A673 (cell line): ENCODE data around the gene LRRC15.

ENCODE experiments used
- CTCF ChIP-seq: fragments of 300-800, 200-600 bp; sonication (generic); conservative IDR thresholded peaks from 2 replicates; pipeline ENCODE4 v1.5.1; 2017; ENCODE audit warnings: low read depth, mild to moderate bottlenecking, antibody characterized with exemption, low read length, moderate library complexity, mixed read lengths
- EZH2 ChIP-seq: fragments of 200-600 bp; sonication (generic); IDR thresholded peaks from 2 replicates; pipeline ENCODE4 v1.6.1; 2017; ENCODE audit warnings: borderline replicate concordance, low read depth, mild to moderate bottlenecking, mixed read lengths, antibody characterized with exemption, low read length; ENCODE audit not compliant: poor library complexity, severe bottlenecking

GRCh38 chr3:194339840-194340239 lies 29.7 kb downstream of the LRRC15 start:
- TF ChIP-seq CTCF (no peak), EZH2 (no peak)
